GM19099 (cell line): ENCODE data around the gene FRMD4A.
A peak's percentile ranks its signal among the peaks of the same experiment; 100 is the strongest.

Experiments
- POLR2A ChIP-seq: IDR thresholded peaks from 3 replicates; pipeline ENCODE4 v1.6.1; 2011; ENCODE audit warnings: low read depth; ENCODE audit not compliant: insufficient read length; ENCODE audit errors: extremely low read depth

Gene FRMD4A

DNA sequence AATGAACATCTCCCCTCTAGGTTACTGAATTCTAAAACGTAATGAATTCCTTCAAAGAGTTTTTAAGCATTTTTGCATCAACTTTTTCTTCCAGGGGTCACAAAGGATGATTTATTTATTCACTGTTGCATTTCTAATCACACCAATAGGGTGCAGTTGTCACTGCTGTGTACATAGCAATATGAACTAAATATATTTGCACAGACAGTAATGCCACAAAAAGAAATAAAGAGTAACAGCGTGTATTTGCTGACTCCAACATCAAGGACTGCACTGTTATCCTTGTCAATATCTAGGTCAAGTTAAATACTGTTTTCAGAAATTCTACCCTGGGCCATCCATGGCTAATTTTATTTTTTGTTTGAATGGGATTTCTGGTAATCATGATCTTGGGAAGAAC, 138.0 kb downstream of the FRMD4A start:
- no peak for TF ChIP-seq POLR2A

DNA sequence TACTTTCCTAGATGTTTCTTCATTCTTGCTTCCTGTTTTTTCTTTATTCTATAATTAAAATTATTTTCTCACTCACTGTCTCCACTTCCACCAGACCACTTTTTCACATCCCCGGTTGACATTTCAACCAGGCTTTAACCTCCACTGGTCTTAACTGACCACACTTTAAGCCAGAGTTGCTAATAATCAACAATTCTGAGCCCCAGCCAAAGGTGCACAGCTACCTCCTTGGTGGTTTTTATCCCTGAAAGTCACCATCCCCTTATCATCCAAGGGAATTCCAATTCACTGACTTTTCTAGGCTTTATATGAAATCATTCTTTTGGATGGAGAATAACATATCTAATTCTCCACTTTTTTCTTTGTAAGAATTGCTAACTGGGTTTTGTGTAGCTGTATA, 138.9 kb downstream of the FRMD4A start:
- no peak for TF ChIP-seq POLR2A

DNA sequence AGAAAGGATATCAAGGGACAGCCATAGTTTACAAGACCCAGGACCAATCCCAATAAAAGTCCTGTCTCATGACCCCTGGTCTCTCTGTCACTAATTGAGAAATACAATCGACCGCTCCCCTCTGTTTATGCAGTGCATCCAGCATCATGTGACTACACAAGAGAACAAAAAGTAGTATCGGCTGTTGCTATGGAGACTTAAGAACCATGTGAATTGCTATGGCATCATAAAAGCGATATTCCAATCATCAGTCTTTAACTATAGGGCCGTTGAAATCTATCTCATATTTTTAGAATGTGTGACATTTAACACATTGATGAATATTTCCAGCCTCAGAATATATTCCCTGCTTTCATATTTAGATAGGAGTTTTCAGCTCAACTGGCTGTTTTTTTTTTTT, 139.3 kb downstream of the FRMD4A start:
- TF ChIP-seq POLR2A: no peak

DNA sequence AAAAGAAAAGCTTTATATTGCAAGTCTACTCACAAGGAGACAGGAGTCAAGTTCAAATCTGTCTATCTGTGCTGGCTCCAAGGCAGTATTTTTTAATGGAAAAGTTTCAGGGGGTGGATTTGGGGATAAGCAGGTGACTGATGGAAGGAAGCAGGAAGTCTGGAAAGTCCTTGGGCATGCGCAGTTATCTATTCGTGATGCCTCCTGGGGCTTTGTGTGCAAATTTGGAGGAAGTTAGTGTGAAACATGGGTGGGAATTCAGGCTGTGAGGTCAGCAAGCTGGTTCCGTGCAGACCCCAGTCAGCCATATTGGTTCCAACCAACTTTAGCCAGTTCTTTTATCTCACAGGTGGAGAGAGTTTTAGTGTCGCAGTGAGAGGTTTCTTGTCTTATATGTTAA, 140.0 kb downstream of the FRMD4A start:
- no peak for TF ChIP-seq POLR2A

DNA sequence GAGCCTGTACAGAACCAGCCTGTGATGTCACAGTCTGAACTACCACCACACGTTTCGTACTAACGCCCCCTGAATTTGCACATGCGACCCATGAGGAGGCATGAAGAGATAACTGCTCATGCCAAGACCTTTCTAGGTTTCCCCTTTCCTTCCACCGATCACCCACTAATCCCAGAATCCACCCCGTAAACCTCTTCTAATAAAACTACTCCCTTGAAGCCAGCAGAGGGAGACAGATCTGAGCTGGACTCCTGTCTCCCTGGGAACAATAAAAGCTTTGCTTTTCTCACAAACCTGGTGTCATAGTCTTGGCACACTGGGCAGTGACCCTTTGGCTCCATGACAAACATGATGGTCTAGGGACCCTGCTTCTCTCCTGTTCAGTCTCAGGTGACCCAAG, 144.5 kb downstream of the FRMD4A start:
- TF ChIP-seq POLR2A: no peak

DNA sequence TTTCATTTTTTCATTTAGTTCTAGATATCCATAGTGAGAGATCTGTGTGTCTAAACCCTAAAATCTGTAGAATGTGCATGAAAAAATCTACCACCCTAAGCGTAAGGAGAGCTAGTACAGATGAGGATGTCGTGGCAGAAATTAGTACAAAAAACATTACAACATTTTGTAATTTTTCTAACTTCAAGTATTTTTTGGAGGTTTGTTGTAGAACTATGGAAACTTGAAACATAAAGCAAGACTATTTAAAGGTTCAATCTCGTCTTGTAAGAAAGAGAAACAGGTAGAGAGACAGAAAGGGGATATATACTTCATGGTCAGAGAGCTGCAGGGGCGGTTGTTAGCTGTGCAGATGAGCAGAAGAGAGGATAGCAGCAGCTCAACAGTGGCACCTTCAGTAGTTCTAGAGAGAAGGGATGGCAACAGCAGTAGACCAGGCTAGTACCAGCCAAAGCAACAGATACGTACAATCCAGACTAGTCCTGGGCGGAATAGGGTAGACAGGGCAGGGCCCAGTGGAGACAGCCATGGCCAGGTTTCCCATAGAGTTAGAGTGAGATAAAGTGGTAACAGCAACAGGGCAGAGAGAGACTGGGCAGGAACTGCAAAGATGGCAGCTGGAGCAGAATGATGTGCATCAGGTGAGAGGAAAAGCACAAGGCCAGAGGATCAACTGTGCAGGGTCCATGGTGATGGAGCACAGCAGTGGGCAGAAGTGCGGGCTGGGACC, 145.2 kb downstream of the FRMD4A start:
- peak; percentile 99 for TF ChIP-seq POLR2A

DNA sequence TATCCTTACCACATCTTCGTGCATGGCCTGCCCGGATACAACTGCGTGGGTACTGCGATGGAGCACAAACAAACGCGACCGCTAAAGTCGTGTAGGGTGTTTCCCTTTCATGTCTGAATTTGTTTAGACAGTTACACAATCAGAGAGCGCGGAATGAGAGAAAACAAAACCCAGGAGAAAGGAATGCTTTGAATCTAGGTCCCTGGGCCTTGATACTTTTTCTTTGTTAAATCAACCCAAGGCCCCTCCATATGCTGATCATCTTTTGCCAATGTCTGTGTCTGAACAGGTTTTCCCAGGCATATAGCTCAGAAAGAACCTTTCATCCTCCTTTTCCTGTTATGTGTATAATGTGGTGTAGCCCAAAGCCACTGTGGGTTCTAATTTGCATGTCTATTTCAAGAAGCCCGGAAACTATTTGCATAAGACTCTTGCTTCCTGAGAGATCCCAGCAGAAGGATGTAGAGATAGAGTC, 145.8 kb downstream of the FRMD4A start:
- TF ChIP-seq POLR2A: no peak

DNA sequence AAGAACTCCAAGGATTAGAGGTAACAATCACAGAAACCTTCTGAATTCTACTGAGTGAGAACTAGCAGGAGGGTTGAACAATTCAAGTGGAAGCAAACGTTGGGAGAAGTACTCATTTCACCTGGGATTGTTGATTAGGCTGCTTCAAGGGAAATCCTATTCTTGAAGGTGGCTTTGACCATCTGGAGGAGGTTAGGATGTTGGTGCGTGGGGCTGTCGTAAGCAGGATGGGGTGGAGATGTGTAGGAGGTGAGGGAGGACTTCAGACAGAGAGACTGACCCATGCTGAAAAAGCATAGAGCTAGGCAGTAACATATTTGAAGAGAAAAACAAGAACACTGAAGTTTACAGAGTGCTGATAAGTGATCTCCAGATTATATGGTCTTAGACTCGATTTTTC, 147.9 kb downstream of the FRMD4A start:
- TF ChIP-seq POLR2A: no peak

DNA sequence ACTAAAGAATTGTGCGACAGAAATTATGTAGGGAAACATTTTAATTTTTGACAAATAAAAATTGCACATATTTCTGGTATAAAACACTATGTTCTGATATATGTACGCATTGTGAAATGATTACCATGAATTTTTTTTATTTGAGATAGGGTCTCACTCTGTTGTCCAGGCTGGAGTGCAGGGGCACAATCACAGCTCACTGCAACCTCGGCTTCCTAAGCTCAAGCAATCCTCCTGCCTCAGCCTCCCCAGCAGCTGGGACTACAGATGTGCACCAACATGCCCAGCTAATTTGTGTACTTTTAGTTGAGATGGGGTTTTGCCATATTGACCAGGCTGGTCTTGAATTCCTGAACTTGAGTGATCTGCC, 149.2 kb downstream of the FRMD4A start:
- TF ChIP-seq POLR2A: no peak

DNA sequence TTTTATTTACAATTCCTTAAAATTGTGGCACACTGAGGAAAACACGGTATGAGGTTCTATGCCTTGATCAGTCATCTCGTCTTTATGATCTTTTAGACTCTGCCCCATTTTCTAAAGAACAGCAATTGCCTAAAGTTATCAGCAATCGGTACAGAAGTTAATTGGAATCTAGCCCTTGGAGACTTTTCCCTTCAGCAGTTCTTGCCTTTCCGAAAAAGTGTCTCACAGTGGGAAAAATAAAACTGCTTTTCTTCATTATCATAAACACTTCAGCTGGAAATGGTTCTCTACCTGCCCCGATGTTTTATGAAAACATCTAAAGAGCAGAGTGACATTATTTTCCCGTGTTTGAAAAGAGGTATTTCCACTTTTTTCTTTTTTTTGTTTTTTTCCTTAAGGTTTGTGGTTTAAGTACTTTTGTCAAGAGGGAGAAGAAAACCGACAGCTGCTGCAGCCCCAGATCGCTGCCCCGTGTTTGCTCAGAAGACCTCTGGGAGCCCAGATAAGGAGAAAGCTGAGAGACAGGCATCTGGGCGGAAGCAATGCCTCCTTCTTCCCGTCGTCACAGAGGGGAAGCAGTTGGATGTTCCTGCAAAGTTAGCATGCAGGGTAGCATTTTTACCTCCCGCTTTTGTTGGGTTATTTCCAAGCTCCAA, 149.7 kb downstream of the FRMD4A start:
- no peak for TF ChIP-seq POLR2A

DNA sequence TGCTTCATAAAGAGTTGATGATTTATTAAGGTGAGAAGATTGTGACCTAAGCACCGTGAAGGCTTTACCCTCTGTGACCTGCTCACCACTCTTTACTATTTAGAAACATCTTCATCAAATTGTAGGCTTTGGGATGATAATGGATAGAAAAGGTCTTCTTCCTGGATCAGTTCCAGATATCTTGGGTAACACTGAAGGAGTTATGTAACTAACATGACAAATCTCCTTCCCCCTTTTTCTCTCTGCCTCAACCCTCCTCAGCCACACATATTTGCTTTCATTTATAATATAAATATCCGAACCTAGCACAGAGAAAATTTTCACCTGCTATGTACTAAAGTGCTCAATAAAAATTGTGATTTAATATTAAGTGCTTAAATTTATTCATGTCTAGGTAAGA, 151.5 kb downstream of the FRMD4A start:
- TF ChIP-seq POLR2A: no peak

DNA sequence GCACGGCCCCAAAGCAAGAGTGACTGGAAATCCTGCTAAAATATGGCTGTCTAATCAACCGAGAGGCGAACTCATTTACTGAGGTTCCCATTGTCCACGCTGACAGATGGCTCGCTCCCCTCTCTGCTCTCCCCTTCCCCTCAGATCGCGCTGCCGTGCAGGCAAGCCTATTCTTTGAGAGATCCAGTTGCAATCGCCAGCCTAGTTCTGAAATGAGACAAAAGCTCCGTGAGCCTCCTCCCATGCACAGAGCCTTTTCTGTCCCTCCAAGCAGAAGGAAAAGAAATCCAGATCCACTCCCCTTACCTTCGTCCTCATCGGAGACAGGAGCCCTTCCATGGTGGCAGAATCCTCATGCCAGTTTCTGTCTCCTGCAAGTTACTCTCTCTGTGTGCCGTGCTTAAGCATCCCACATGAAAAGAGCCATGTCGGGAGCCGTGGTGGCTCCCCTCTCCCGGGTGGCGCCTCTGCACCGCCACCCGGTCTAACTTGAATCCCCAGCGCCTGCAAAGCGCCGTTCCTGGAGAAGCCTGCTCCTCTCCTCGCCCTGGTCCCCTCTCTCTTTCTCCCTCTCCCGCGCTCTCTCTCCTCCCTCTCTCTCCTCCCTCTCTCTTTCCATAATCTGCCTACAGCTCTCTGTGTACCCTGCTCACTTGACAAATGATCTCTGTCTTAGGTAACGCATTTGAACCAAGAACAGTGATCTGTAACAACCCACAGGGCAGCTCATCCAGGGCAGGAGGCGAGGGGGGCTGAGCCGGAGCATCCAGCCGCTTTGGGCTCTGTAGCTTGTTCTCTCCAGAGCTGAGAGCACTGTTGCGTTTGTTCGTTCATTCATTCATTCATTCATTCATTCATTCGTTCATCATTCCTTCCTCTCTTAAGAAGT, 156.8 kb downstream of the FRMD4A start:
- TF ChIP-seq POLR2A: no peak

DNA sequence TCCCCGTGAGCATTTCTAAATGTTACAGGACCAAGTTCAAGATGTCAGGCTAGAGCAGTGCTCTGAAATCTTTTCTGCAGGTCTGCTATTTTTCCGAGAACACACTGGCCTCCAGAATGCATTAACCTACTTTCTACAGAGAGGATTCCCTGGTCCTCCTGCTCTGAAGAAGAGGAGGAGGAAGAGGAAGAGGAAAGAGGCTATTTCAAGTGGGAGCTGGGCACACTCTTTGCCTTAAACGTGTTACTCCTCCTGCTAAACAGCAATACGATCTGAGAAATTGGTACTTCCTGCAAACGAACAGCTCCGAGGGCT, 157.4 kb downstream of the FRMD4A start:
- TF ChIP-seq POLR2A: no peak

DNA sequence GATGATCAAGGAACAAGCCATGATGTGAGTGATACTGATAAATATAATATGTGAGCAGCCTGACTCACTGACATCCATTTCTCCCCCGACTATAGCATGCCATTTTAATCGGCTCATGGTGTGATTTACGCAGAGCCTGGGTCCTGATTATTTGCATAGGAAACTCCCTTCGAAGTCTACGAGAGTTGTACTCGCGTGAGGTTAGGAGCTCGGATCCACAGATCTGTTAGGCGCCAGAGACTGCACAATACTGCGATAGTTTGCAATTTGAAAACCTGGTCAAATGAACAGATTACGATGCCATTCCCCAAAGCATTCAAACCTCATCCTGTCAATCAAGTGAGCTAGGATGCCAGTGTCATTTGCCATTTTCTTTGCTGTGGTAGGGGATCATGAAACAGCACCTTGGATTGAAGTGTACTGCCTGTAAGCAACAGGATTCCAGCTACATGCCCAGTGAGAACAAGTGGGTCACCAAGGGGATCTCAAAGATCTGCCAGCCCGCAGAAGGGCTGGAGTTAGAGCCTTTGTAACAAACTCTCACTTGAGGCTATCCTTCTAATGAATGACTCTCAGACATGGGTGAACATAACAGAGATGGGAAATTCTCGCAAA, 158.3 kb downstream of the FRMD4A start:
- no peak for TF ChIP-seq POLR2A

DNA sequence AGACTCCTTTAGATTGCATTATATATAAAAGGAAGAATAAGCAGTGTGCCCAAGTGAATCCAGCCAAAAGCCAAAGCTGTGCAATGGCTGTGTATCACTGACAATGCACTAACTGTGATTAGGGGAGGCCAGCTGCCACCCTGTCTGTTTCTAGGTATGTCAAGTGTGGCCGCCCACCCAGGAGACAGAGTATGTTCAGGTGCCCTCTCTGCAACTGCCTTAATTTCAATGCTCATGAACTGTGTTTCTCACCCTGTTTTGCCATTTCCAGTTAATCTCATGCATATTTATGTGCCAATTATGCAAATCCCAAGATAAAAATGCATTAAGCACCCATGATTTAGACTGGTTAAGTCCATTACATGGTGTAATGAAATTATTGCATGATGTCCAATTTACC, 159.4 kb downstream of the FRMD4A start:
- no peak for TF ChIP-seq POLR2A
